Suprapubic skin (tissue), 3 donors: ENCODE results near the gene GPRC5C.

Source experiments
- EP300 ChIP-seq: sonication (generic); formaldehyde crosslinking; IDR thresholded peaks from one replicate; pipeline ENCODE4 v1.6.1; 2017; ENCODE audit warnings: antibody characterized with exemption
- TF ChIP-seq, protein P1 (sequence below), 2 donors: fragments of 200-600 bp in 1 of 2; fragments of 450-650 bp in 1 of 2; sonication (generic) in 1 of 2; IDR thresholded peaks; one replicate each; pipeline ENCODE4 v1.5.1; 2016 to 2019; ENCODE audit warnings: antibody characterized with exemption in 2 of 2, mild to moderate bottlenecking in 1 of 2, moderate library complexity in 1 of 2

- TF ChIP-seq, protein P1, sequence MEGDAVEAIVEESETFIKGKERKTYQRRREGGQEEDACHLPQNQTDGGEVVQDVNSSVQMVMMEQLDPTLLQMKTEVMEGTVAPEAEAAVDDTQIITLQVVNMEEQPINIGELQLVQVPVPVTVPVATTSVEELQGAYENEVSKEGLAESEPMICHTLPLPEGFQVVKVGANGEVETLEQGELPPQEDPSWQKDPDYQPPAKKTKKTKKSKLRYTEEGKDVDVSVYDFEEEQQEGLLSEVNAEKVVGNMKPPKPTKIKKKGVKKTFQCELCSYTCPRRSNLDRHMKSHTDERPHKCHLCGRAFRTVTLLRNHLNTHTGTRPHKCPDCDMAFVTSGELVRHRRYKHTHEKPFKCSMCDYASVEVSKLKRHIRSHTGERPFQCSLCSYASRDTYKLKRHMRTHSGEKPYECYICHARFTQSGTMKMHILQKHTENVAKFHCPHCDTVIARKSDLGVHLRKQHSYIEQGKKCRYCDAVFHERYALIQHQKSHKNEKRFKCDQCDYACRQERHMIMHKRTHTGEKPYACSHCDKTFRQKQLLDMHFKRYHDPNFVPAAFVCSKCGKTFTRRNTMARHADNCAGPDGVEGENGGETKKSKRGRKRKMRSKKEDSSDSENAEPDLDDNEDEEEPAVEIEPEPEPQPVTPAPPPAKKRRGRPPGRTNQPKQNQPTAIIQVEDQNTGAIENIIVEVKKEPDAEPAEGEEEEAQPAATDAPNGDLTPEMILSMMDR (IDR thresholded peaks at IDR 0.05): no peak
- no peak for TF ChIP-seq EP300
These were observed 14.5 kb upstream of the GPRC5C start for GRCh38 chr17:74417178-74418045.
